Testis (tissue), 2 donors: ENCODE measurements around the gene NFE2.

Experiments used
- POLR2A ChIP-seq: fragments of 450-650 bp; IDR thresholded peaks from one replicate; pipeline ENCODE4 v1.6.1; 2017; ENCODE audit warnings: antibody characterized with exemption, mild to moderate bottlenecking, moderate library complexity
- TF ChIP-seq, protein P1 (sequence below), 3 experiments: fragments of 450-650 bp in 2 of 3; fragments of 200-600 bp in 1 of 3; sonication (generic) in 1 of 3; IDR thresholded peaks; one replicate each; pipeline ENCODE4 v1.5.1; 2016 to 2019; ENCODE audit warnings: antibody characterized with exemption in 3 of 3, mild to moderate bottlenecking in 2 of 3, moderate library complexity in 1 of 3

GRCh38 chr12:54246011-54246641 lies 54.7 kb downstream of the NFE2 start:
- TF ChIP-seq, protein P1, sequence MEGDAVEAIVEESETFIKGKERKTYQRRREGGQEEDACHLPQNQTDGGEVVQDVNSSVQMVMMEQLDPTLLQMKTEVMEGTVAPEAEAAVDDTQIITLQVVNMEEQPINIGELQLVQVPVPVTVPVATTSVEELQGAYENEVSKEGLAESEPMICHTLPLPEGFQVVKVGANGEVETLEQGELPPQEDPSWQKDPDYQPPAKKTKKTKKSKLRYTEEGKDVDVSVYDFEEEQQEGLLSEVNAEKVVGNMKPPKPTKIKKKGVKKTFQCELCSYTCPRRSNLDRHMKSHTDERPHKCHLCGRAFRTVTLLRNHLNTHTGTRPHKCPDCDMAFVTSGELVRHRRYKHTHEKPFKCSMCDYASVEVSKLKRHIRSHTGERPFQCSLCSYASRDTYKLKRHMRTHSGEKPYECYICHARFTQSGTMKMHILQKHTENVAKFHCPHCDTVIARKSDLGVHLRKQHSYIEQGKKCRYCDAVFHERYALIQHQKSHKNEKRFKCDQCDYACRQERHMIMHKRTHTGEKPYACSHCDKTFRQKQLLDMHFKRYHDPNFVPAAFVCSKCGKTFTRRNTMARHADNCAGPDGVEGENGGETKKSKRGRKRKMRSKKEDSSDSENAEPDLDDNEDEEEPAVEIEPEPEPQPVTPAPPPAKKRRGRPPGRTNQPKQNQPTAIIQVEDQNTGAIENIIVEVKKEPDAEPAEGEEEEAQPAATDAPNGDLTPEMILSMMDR (IDR thresholded peaks at IDR 0.05): no peak
- no peak for TF ChIP-seq POLR2A
